PFSK-1 (cell line): Measurements from ENCODE around the gene TPRA1.

Experiments used
- POLR2AphosphoS5 ChIP-seq: IDR thresholded peaks from 2 replicates; pipeline ENCODE4 v1.6.1; 2012; ENCODE audit warnings: low read depth, mild to moderate bottlenecking, control low read depth, low read length, moderate library complexity
- SIN3A ChIP-seq: IDR thresholded peaks from 2 replicates; pipeline ENCODE4 v1.6.1; 2012; ENCODE audit warnings: mild to moderate bottlenecking, low read length, moderate library complexity, borderline replicate concordance; ENCODE audit not compliant: insufficient read depth
- TF ChIP-seq, protein P1 (sequence below), 2 experiments: IDR thresholded peaks; 2 replicates each; pipeline versions ENCODE4 v1.6.1 to v1.8.0; 2011 to 2012; ENCODE audit warnings: low read depth in 2 of 2, low read length in 2 of 2, control low read depth in 1 of 2, inconsistent platforms in 1 of 2, mild to moderate bottlenecking in 1 of 2, moderate library complexity in 1 of 2; ENCODE audit not compliant: insufficient read depth in 1 of 2

DNA sequence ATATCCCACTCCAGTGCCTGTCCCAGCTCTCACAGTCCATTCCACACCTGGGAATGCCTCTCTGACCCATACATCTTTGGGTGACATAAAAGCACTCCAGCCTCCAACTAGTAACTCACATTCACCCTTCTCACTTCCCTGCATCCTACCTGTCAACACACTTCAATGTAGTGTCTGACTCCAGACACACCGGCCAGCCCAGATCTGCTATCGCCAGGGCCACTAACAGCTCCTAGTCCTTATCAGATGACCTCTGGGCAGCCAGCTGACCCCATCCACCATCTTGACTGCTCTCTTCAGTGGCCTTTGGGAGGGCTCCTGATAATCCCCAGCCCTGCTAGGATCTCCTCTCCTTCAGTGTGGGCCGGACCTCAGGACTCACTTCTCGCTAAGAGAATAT, 4.8 kb upstream of the TPRA1 start:
- no peak for TF ChIP-seq POLR2AphosphoS5
- TF ChIP-seq, protein P1, sequence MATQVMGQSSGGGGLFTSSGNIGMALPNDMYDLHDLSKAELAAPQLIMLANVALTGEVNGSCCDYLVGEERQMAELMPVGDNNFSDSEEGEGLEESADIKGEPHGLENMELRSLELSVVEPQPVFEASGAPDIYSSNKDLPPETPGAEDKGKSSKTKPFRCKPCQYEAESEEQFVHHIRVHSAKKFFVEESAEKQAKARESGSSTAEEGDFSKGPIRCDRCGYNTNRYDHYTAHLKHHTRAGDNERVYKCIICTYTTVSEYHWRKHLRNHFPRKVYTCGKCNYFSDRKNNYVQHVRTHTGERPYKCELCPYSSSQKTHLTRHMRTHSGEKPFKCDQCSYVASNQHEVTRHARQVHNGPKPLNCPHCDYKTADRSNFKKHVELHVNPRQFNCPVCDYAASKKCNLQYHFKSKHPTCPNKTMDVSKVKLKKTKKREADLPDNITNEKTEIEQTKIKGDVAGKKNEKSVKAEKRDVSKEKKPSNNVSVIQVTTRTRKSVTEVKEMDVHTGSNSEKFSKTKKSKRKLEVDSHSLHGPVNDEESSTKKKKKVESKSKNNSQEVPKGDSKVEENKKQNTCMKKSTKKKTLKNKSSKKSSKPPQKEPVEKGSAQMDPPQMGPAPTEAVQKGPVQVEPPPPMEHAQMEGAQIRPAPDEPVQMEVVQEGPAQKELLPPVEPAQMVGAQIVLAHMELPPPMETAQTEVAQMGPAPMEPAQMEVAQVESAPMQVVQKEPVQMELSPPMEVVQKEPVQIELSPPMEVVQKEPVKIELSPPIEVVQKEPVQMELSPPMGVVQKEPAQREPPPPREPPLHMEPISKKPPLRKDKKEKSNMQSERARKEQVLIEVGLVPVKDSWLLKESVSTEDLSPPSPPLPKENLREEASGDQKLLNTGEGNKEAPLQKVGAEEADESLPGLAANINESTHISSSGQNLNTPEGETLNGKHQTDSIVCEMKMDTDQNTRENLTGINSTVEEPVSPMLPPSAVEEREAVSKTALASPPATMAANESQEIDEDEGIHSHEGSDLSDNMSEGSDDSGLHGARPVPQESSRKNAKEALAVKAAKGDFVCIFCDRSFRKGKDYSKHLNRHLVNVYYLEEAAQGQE (IDR thresholded peaks at IDR 0.05; ENCODE audit: insufficient read depth in 1 of 2, low read depth in 2 of 2, low read length in 2 of 2), result no peak
- TF ChIP-seq SIN3A, result no peak
